ENCODE measurements around the gene DOLK. TPM values are rescaled to one million over a fixed set of nuclear protein-coding genes. Genes with fewer than 3 reads are reported as not detected.

The DOLK gene
- total and polyA plus RNA-seq, 12 donors = 4.6 to 42.3 (median 28.3) TPM

GRCh38 chr9:128940271-128940921 is 7.0 kb downstream of the DOLK start:
- Histone ChIP-seq H3K9me3 (replicated peaks in 1 of 3) (no peaks in the 10 kb centered on the region), H3K27me3 (no peaks in the 10 kb centered on the region), H3K4me3 (no peak overlapping the region), H3K36me3 (replicated peaks in 1 of 2) (no peaks in the 10 kb centered on the region), H3K27ac (peak overlapping the region in 1 of 5 donors; percentile 27), H3K4me1 (replicated peaks in 1 of 2) (peaks cover 8 to 28% of the 10 kb centered on the region in 2 donors)
- WGBS, 4 donors = 55 to 73% (median 62%) methylated on average over 6 to 15 of the region's 15 CpGs
- peak in 3 of 7 donors; percentile 23 to 57 (median 45) for DNase-seq
- intact Hi-C loops (cut with DNase I) = no loop called here
- TF ChIP-seq POLR2A (IDR thresholded peaks at IDR 0.05) (no peak), CTCF (IDR thresholded peaks at IDR 0.05) (no peak)

- no peaks in the 10 kb centered on the region for H3K36me3 ChIP-seq (replicated peaks in 1 of 2)
- TF ChIP-seq CTCF (IDR thresholded peaks at IDR 0.05) (no peak), POLR2A (IDR thresholded peaks at IDR 0.05) (no peak)
- H3K27me3 ChIP-seq = no peaks in the 10 kb centered on the region
- no peak overlapping the region for H3K27ac ChIP-seq
- intact Hi-C loops (cut with DNase I) = no loop called here
- H3K4me1 ChIP-seq (replicated peaks in 1 of 2) = peaks cover 0 to 14% of the 10 kb centered on the region in 2 donors
- WGBS, 4 donors = 91 to 99% (median 96%) methylated on average over 8 to 9 of the region's 9 CpGs
- H3K9me3 ChIP-seq (replicated peaks in 1 of 3) = no peaks in the 10 kb centered on the region
- H3K4me3 ChIP-seq = no peak overlapping the region
- no peak for DNase-seq
Observed at GRCh38 chr9:128937310-128938165, 9.9 kb downstream of the DOLK start.

- TF ChIP-seq POLR2A (IDR thresholded peaks at IDR 0.05) = no peak
- no peak for TF ChIP-seq CTCF (IDR thresholded peaks at IDR 0.05)
- no peak for DNase-seq
- WGBS, 4 donors = 81 to 92% (median 86%) methylated on average over 7 to 11 of the region's 11 CpGs
Observed at GRCh38 chr9:128936171-128936865, 11.1 kb downstream of the DOLK start.

GRCh38 chr9:128933731-128934130 is 13.7 kb downstream of the DOLK start:
- Histone ChIP-seq H3K36me3 (replicated peaks in 1 of 2) (no peaks in the 10 kb centered on the region), H3K4me3 (no peak overlapping the region), H3K4me1 (replicated peaks in 1 of 2) (no peaks in the 10 kb centered on the region), H3K27me3 (no peaks in the 10 kb centered on the region), H3K27ac (no peak overlapping the region), H3K9me3 (replicated peaks in 1 of 3) (no peaks in the 10 kb centered on the region)
- TF ChIP-seq POLR2A (IDR thresholded peaks at IDR 0.05) (no peak), CTCF (IDR thresholded peaks at IDR 0.05) (no peak)
- DNase-seq = no peak
- intact Hi-C loops (cut with DNase I) = no loop called here
- WGBS, 4 donors = 77 to 89% (median 86%) methylated on average over 5 of the region's 5 CpGs

More at GRCh38 chr9:128936171-128936865, 11.1 kb downstream of the DOLK start:
- Histone ChIP-seq H3K27ac (no peak overlapping the region), H3K36me3 (replicated peaks in 1 of 2) (no peaks in the 10 kb centered on the region), H3K27me3 (no peaks in the 10 kb centered on the region), H3K4me3 (no peak overlapping the region), H3K9me3 (replicated peaks in 1 of 3) (no peaks in the 10 kb centered on the region), H3K4me1 (replicated peaks in 1 of 2) (peaks cover 0 to 7% of the 10 kb centered on the region in 2 donors)
- intact Hi-C loops (cut with DNase I) = no loop called here
